HG03280 (cell line): ENCODE measurements around the gene CNTN5.

Experiments
- ATAC-seq: cut with Tn5 transposase; IDR thresholded peaks from one replicate; pipeline ENCODE4 v1.9.1; 2021; ENCODE audit warnings: mild to moderate bottlenecking, moderate library complexity; ENCODE audit not compliant: unreplicated experiment

CNTN5 gene

GRCh38 chr11:100011697-100012096 lies 990.9 kb downstream of the CNTN5 start:
- ATAC-seq = no peak

- no peak for ATAC-seq
Observed at GRCh38 chr11:100013011-100013410, 992.3 kb downstream of the CNTN5 start.

GRCh38 chr11:100031973-100032372 lies 1011.2 kb downstream of the CNTN5 start:
- ATAC-seq = no peak

GRCh38 chr11:100061006-100061405 lies 1040.3 kb downstream of the CNTN5 start:
- no peak for ATAC-seq

GRCh38 chr11:100066399-100066798 lies 1045.7 kb downstream of the CNTN5 start:
- no peak for ATAC-seq

GRCh38 chr11:100068116-100068515 lies 1047.4 kb downstream of the CNTN5 start:
- no peak for ATAC-seq

GRCh38 chr11:100072131-100072530 lies 1051.4 kb downstream of the CNTN5 start:
- no peak for ATAC-seq

GRCh38 chr11:100080381-100080780 lies 1059.6 kb downstream of the CNTN5 start:
- ATAC-seq = no peak

GRCh38 chr11:100080821-100081220 lies 1060.1 kb downstream of the CNTN5 start:
- ATAC-seq = no peak

- ATAC-seq = no peak
Observed at GRCh38 chr11:100093698-100094097, 1072.9 kb downstream of the CNTN5 start.

GRCh38 chr11:100094121-100094865 lies 1073.5 kb downstream of the CNTN5 start:
- ATAC-seq = no peak

GRCh38 chr11:100095809-100096208 lies 1075.1 kb downstream of the CNTN5 start:
- ATAC-seq = no peak

- ATAC-seq = no peak
Observed at GRCh38 chr11:100098560-100098959, 1077.8 kb downstream of the CNTN5 start.

GRCh38 chr11:100105255-100105981 lies 1084.7 kb downstream of the CNTN5 start:
- no peak for ATAC-seq

GRCh38 chr11:100105982-100106358 lies 1085.2 kb downstream of the CNTN5 start:
- no peak for ATAC-seq

- ATAC-seq = no peak
Observed at GRCh38 chr11:100119176-100119575, 1098.4 kb downstream of the CNTN5 start.

GRCh38 chr11:100133114-100133513 lies 1112.4 kb downstream of the CNTN5 start:
- ATAC-seq = no peak

- ATAC-seq = no peak
Observed at GRCh38 chr11:100141201-100141600, 1120.5 kb downstream of the CNTN5 start.

- ATAC-seq = no peak
Observed at GRCh38 chr11:100151944-100152343, 1131.2 kb downstream of the CNTN5 start.

GRCh38 chr11:100152766-100153165 lies 1132.0 kb downstream of the CNTN5 start:
- ATAC-seq = no peak

- no peak for ATAC-seq
Observed at GRCh38 chr11:100163471-100163870, 1142.7 kb downstream of the CNTN5 start.

GRCh38 chr11:100174881-100175280 lies 1154.1 kb downstream of the CNTN5 start:
- ATAC-seq = no peak
